WTC11 (cell line): ENCODE measurements around the gene MOSPD3.

Experiments used
- ATF1 ChIP-seq: sonication (generic); formaldehyde crosslinking; IDR thresholded peaks from 2 replicates; pipeline ENCODE4 v1.8.1; 2023; ENCODE audit warnings: mild to moderate bottlenecking, moderate library complexity, missing genetic modification reagents
- NFATC4 ChIP-seq: fragments of 250-450 bp; sonication (Bioruptor Pico); IDR thresholded peaks from 2 replicates; pipeline ENCODE4 v1.9.0; 2021; ENCODE audit warnings: mild to moderate bottlenecking
- SP1 ChIP-seq: sonication (generic); formaldehyde crosslinking; conservative IDR thresholded peaks from 2 replicates; pipeline ENCODE4 v1.8.1; 2022; ENCODE audit warnings: missing genetic modification reagents
- ZBTB21 ChIP-seq: sonication (generic); formaldehyde crosslinking; IDR thresholded peaks from 2 replicates; pipeline ENCODE4 v1.8.1; 2023; ENCODE audit warnings: mild to moderate bottlenecking, missing genetic modification reagents, borderline replicate concordance
- TF ChIP-seq, protein P1 (sequence below): fragments of 200-600 bp; IDR thresholded peaks from 2 replicates; pipeline ENCODE4 v1.8.0; 2022; ENCODE audit warnings: antibody characterized with exemption
- TF ChIP-seq, protein P2 (sequence below): sonication (generic); formaldehyde crosslinking; IDR thresholded peaks from 2 replicates; pipeline ENCODE4 v1.8.1; 2022; ENCODE audit warnings: mild to moderate bottlenecking, moderate library complexity, missing genetic modification reagents
- TF ChIP-seq, protein P3 (sequence below): fragments of 250-450 bp; sonication (Bioruptor Pico); IDR thresholded peaks from 2 replicates; pipeline ENCODE4 v2.1.2; 2022; ENCODE audit warnings: mild to moderate bottlenecking, moderate library complexity
- TF ChIP-seq, protein P4 (sequence below): sonication (generic); formaldehyde crosslinking; IDR thresholded peaks from 2 replicates; pipeline ENCODE4 v1.8.1; 2022; ENCODE audit warnings: low read depth, mild to moderate bottlenecking, moderate library complexity, missing genetic modification reagents, borderline replicate concordance
- TF ChIP-seq, protein P5 (sequence below): sonication (generic); formaldehyde crosslinking; IDR thresholded peaks from 2 replicates; pipeline ENCODE4 v1.8.0; 2022; ENCODE audit warnings: mild to moderate bottlenecking, missing genetic modification reagents

DNA sequence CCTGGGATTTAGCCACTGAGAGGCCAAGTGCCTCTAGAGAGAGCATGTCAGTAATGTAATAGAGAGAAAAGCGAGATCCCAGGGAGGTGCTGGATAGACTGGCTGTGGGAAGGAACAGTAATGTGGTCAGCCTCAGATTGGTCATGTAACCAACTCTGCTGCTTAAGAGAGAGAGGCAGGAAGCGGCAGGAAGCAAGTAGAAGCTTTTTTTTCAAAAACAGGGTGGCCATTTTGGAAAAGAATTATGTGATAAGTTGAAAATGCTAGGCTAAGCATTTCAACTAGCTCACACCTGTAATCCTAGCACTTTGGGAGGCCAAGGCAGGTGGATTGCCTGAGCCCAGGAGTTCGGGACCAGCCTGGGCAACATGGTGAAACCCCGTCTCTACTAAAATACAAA lies 13.9 kb upstream of the MOSPD3 start:
- TF ChIP-seq, protein P1, sequence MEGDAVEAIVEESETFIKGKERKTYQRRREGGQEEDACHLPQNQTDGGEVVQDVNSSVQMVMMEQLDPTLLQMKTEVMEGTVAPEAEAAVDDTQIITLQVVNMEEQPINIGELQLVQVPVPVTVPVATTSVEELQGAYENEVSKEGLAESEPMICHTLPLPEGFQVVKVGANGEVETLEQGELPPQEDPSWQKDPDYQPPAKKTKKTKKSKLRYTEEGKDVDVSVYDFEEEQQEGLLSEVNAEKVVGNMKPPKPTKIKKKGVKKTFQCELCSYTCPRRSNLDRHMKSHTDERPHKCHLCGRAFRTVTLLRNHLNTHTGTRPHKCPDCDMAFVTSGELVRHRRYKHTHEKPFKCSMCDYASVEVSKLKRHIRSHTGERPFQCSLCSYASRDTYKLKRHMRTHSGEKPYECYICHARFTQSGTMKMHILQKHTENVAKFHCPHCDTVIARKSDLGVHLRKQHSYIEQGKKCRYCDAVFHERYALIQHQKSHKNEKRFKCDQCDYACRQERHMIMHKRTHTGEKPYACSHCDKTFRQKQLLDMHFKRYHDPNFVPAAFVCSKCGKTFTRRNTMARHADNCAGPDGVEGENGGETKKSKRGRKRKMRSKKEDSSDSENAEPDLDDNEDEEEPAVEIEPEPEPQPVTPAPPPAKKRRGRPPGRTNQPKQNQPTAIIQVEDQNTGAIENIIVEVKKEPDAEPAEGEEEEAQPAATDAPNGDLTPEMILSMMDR = no peak
- TF ChIP-seq NFATC4 (CRISPR knock-in tag) (no peak), ATF1 (CRISPR knock-in tag) (no peak), SP1 (no peak), ZBTB21 (CRISPR knock-in tag) (no peak)
- TF ChIP-seq, protein P2, sequence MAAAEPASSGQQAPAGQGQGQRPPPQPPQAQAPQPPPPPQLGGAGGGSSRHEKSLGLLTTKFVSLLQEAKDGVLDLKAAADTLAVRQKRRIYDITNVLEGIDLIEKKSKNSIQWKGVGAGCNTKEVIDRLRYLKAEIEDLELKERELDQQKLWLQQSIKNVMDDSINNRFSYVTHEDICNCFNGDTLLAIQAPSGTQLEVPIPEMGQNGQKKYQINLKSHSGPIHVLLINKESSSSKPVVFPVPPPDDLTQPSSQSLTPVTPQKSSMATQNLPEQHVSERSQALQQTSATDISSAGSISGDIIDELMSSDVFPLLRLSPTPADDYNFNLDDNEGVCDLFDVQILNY (CRISPR knock-in tag) = no peak
- TF ChIP-seq, protein P3, sequence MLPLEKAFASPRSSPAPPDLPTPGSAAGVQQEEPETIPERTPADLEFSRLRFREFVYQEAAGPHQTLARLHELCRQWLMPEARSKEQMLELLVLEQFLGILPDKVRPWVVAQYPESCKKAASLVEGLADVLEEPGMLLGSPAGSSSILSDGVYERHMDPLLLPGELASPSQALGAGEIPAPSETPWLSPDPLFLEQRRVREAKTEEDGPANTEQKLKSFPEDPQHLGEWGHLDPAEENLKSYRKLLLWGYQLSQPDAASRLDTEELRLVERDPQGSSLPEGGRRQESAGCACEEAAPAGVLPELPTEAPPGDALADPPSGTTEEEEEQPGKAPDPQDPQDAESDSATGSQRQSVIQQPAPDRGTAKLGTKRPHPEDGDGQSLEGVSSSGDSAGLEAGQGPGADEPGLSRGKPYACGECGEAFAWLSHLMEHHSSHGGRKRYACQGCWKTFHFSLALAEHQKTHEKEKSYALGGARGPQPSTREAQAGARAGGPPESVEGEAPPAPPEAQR (CRISPR knock-in tag) = no peak
- TF ChIP-seq, protein P4, sequence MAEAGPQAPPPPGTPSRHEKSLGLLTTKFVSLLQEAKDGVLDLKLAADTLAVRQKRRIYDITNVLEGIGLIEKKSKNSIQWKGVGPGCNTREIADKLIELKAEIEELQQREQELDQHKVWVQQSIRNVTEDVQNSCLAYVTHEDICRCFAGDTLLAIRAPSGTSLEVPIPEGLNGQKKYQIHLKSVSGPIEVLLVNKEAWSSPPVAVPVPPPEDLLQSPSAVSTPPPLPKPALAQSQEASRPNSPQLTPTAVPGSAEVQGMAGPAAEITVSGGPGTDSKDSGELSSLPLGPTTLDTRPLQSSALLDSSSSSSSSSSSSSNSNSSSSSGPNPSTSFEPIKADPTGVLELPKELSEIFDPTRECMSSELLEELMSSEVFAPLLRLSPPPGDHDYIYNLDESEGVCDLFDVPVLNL (CRISPR knock-in tag) = no peak
- TF ChIP-seq, protein P5, sequence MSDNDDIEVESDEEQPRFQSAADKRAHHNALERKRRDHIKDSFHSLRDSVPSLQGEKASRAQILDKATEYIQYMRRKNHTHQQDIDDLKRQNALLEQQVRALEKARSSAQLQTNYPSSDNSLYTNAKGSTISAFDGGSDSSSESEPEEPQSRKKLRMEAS = no peak
